NOMO-1 treated with dmso at 0.1 percent for 144 hours (cell line): Measurements from ENCODE around the gene ZNG1A.
"Not testable (repeated sequence)": the region's sequence is repeated elsewhere in the genome, so short reads cannot be mapped to it uniquely, and the experiment has no call there.

ENCODE experiments used
- DNase-seq: peaks from one replicate; lab custom pipeline; 2025; ENCODE audit not compliant: unreplicated experiment; lab: John Stamatoyannopoulos, UW

Gene ZNG1A

DNA sequence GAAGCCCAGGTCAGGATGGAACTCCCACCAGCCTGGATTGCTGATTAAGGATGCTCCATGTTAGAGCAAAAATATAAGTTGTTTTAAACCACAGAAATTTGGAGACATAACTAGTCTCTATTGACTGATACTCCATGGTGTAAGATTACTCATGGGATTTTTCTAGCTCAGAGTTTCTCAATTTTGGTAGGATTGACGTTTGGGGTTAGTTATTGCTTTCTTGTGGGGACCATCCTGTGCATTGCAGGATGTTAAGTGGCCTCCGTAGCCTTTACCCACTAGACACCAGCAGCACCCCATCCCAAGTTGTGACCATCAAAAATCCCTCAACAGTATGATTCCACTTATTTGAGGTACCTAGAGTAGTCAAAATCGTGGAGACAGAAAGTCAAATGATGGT is 80.1 kb downstream of the ZNG1A start:
- DNase-seq: not testable (repeated sequence)

- DNase-seq: not testable (repeated sequence)
Observed at GRCh38 chr9:94992-95391, 83.9 kb downstream of the ZNG1A start.

DNA sequence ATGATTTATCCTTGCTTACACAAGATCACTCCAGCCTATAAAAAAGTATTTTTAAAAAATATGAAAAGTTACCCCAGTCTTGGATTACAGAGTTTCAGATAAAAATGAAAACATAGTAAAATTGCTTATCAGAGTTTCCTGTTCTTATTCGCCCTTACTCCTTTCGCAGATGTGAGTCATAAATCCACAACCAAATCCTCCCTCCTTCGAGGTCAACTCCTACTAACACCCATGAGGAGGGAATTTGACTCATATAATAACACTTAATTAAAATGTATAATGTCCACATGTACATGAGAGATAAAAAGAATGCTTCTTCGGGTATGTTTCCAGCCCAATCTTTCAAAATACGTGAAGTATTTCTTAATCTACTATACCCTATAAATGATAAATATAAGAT is 84.5 kb downstream of the ZNG1A start:
- DNase-seq: not testable (repeated sequence)

DNA sequence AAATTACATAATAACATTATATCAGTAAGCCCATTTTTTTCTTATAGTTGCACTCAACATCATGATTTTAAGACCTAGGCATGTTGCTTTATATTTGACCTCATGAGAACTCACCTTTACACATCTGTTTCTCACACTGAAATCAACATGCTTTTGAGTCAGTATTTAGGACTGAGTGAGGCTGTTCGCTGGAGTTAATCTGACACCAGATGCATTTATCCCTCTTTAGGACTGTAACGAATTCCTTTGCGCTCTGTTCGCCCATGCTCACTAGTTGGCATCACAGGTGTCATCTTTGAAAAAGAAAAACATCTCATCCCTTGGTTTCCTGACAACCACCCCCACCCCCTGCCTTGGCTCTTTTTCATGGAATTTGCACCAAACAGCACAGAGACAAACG is 84.9 kb downstream of the ZNG1A start:
- not testable (repeated sequence) for DNase-seq

- not testable (repeated sequence) for DNase-seq
Observed at GRCh38 chr9:90851-91250, 88.0 kb downstream of the ZNG1A start.

DNA sequence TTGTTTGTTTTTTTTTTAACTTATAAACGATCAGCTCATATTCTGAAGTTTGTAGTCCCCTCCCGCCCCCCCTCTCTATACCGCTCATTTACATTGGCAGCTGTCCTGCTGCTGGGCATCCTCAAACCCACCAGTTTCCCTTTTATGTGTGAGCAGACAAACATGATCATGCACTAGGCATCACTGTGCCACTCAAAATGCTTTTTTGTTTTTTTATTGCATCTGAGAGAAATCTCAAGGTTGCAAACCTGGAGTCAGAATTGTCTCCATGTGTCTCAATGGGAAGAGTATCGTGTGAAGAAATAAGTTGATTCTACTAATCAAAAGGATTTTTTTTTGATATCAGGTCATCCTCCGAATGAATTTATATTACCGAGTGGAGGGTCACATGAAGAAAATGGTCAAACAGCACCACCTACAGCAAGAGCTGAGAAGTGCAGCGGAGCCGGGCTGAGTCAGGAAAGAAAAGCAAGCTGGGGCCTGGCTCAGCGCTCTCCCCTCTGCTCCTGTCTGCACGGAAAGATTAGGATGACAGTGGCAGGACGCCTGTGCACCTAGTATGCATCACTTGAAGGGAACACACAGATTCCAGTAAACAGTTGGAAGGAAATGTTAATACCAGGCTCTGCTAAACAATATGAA is 90.3 kb downstream of the ZNG1A start:
- DNase-seq: not testable (repeated sequence)

GRCh38 chr9:87860-88259 is 91.0 kb downstream of the ZNG1A start:
- not testable (repeated sequence) for DNase-seq

GRCh38 chr9:87105-87504 is 91.8 kb downstream of the ZNG1A start:
- DNase-seq: not testable (repeated sequence)

DNA sequence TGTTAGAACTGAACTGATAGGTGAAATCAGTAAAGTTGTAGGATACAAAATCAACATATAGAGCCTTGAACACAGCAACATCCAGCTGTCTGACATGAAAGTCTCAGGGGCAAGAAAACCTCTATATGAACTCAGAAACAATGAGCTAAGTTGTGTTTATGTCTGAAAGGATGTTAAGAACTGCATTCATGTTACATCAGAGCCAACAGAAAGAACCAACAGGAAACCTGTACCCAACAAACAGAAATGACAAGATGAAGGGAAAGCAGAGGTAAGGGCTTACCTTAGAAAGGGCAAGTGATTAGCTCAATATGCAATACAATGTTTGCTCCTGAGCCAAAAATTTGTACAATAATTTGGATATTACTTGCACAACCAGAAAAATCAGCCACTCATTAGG is 92.2 kb downstream of the ZNG1A start:
- not testable (repeated sequence) for DNase-seq

- DNase-seq: not testable (repeated sequence)
Observed at GRCh38 chr9:82932-83689, 95.7 kb downstream of the ZNG1A start.

- not testable (repeated sequence) for DNase-seq
Observed at GRCh38 chr9:78333-78732, 100.5 kb downstream of the ZNG1A start.

- DNase-seq: not testable (repeated sequence)
Observed at GRCh38 chr9:76389-76788, 102.5 kb downstream of the ZNG1A start.

GRCh38 chr9:73900-74525 is 104.8 kb downstream of the ZNG1A start:
- DNase-seq: not testable (repeated sequence)

- not testable (repeated sequence) for DNase-seq
Observed at GRCh38 chr9:73076-73899, 105.6 kb downstream of the ZNG1A start.
